HG03066 (cell line): ENCODE data around the gene ARPP21.
"Not testable (repeated sequence)": the region's sequence is repeated elsewhere in the genome, so short reads cannot be mapped to it uniquely, and the experiment has no call there.

ENCODE experiments used
- ATAC-seq: cut with Tn5 transposase; IDR thresholded peaks from one replicate; pipeline ENCODE4 v1.9.1; 2021; ENCODE audit warnings: low read depth; ENCODE audit not compliant: unreplicated experiment

Gene ARPP21

GRCh38 chr3:35639254-35640186 lies at the start of gene ARPP21:
ARPP21 (plus strand) TSS chr3:35639525; CDS start chr3:35681752, 42,227 bp downstream.
- no peak for ATAC-seq

GRCh38 chr3:35592589-35593295 lies 46.6 kb upstream of the ARPP21 start:
- no peak for ATAC-seq

- no peak for ATAC-seq
These were observed 44.6 kb upstream of the ARPP21 start for GRCh38 chr3:35594739-35595138.

- no peak for ATAC-seq
These were observed 42.9 kb upstream of the ARPP21 start for GRCh38 chr3:35596335-35596995.

- ATAC-seq = no peak
These were observed 41.8 kb upstream of the ARPP21 start for GRCh38 chr3:35597490-35597889.

GRCh38 chr3:35598804-35599203 lies 40.5 kb upstream of the ARPP21 start:
- ATAC-seq = no peak

GRCh38 chr3:35601959-35602358 lies 37.4 kb upstream of the ARPP21 start:
- ATAC-seq = no peak

GRCh38 chr3:35602395-35602936 lies 36.9 kb upstream of the ARPP21 start:
- ATAC-seq = no peak

GRCh38 chr3:35616346-35616745 lies 23.0 kb upstream of the ARPP21 start:
- no peak for ATAC-seq

- ATAC-seq = no peak
These were observed 22.0 kb upstream of the ARPP21 start for GRCh38 chr3:35617370-35617769.

- not testable (repeated sequence) for ATAC-seq
These were observed 19.1 kb upstream of the ARPP21 start for GRCh38 chr3:35620238-35620637.

GRCh38 chr3:35624698-35625097 lies 14.6 kb upstream of the ARPP21 start:
- ATAC-seq = no peak

GRCh38 chr3:35633332-35634124 lies 5.8 kb upstream of the ARPP21 start:
- no peak for ATAC-seq

- ATAC-seq = no peak
These were observed 3.9 kb upstream of the ARPP21 start for GRCh38 chr3:35635407-35635806.

- no peak for ATAC-seq
These were observed 3.2 kb upstream of the ARPP21 start for GRCh38 chr3:35635926-35636683.

- no peak for ATAC-seq
These were observed 910 bp upstream of the ARPP21 start for GRCh38 chr3:35638251-35638979.

- ATAC-seq = no peak
These were observed 408 bp upstream of the ARPP21 start for GRCh38 chr3:35638980-35639253.

GRCh38 chr3:35640190-35641165 lies 1.2 kb downstream of the ARPP21 start:
- no peak for ATAC-seq
